GM13977 (cell line): ENCODE results near the gene SETBP1.

Experiments
- DNase-seq: peaks from one replicate; pipeline ENCODE4 v3.0.0; 2012; ENCODE audit warnings: low spot score
- CTCF ChIP-seq: IDR thresholded peaks from 2 replicates; pipeline ENCODE4 v1.5.1; 2012; ENCODE audit warnings: mild to moderate bottlenecking, control low read depth; ENCODE audit not compliant: insufficient read depth; ENCODE audit errors: extremely low read depth, missing control alignments
- in situ Hi-C: fragments of 300-500 bp; cut with MboI; formaldehyde crosslinking; loops from one replicate; pipeline ENCODE4 v1.12.0; 2022; ENCODE audit warnings: low sequenced_read_pairs, low pct_unique_long_range_greater_than_20kb, mixed read lengths, inconsistent platforms; ENCODE audit not compliant: unreplicated experiment

Gene SETBP1

GRCh38 chr18:44759925-44760342, 79.2 kb downstream of the SETBP1 start:
- in situ Hi-C loops: no loop called here
- DNase-seq: no peak
- TF ChIP-seq CTCF: no peak

- TF ChIP-seq CTCF: no peak
- DNase-seq: no peak
- in situ Hi-C loops: no loop called here
Measured at GRCh38 chr18:44761812-44762211, 81.1 kb downstream of the SETBP1 start.

GRCh38 chr18:44763327-44763726, 82.6 kb downstream of the SETBP1 start:
- in situ Hi-C loops: no loop called here
- no peak for DNase-seq
- TF ChIP-seq CTCF: no peak

- in situ Hi-C loops: no loop called here
- TF ChIP-seq CTCF: no peak
- no peak for DNase-seq
Measured at GRCh38 chr18:44764863-44765262, 84.2 kb downstream of the SETBP1 start.

GRCh38 chr18:44765456-44765855, 84.8 kb downstream of the SETBP1 start:
- DNase-seq: no peak
- in situ Hi-C loops: no loop called here
- TF ChIP-seq CTCF: no peak

- in situ Hi-C loops: no loop called here
- DNase-seq: no peak
- TF ChIP-seq CTCF: no peak
Measured at GRCh38 chr18:44766450-44766849, 85.8 kb downstream of the SETBP1 start.

GRCh38 chr18:44767807-44768206, 87.1 kb downstream of the SETBP1 start:
- in situ Hi-C loops: no loop called here
- no peak for TF ChIP-seq CTCF
- no peak for DNase-seq
